HAP-1 (cell line): Measurements from ENCODE around the gene NISCH.

ENCODE experiments used
- DNase-seq, 2 experiments: peaks; one replicate each; pipeline ENCODE4 v3.0.0-alpha.2; 2016 to 2020; ENCODE audit warnings: low spot score in 2 of 2
- H3K27me3 ChIP-seq: fragments of 250-450 bp; sonication (Bioruptor Pico); 2 replicates; pipeline ENCODE4 v1.5.1; 2020; ENCODE audit warnings: low read depth, mild to moderate bottlenecking, moderate library complexity
- H3K36me3 ChIP-seq: fragments of 250-450 bp; sonication (Bioruptor Pico); replicated peaks from 2 replicates; pipeline ENCODE4 v1.5.1; 2020; ENCODE audit warnings: mild to moderate bottlenecking
- H3K4me1 ChIP-seq: fragments of 250-450 bp; sonication (Bioruptor Pico); 2 replicates; pipeline ENCODE4 v1.5.1; 2020; ENCODE audit warnings: mild to moderate bottlenecking
- H3K4me3 ChIP-seq: fragments of 250-450 bp; sonication (Bioruptor Pico); 2 replicates; pipeline ENCODE4 v1.5.1; 2020; ENCODE audit warnings: mild to moderate bottlenecking, moderate library complexity
- H3K9me3 ChIP-seq: fragments of 250-450 bp; sonication (Bioruptor Pico); 2 replicates; pipeline ENCODE4 v1.5.1; 2020; ENCODE audit warnings: mild to moderate bottlenecking, moderate library complexity
- in situ Hi-C: fragments of 300-500 bp; cut with MboI; formaldehyde crosslinking; loops from 3 replicates; pipeline ENCODE4 v1.14.3; 2020; ENCODE audit warnings: low sequenced_read_pairs, inconsistent platforms, mixed read lengths

NISCH gene

GRCh38 chr3:52490939-52491526, 35.6 kb downstream of the NISCH start:
- Histone ChIP-seq H3K36me3 (peaks cover 62% of the 10 kb centered on the region), H3K9me3 (no peaks in the 10 kb centered on the region), H3K27me3 (no peaks in the 10 kb centered on the region), H3K4me1 (no peaks in the 10 kb centered on the region), H3K4me3 (no peak overlapping the region)
- DNase-seq = no peak
- in situ Hi-C loops = no loop called here

DNA sequence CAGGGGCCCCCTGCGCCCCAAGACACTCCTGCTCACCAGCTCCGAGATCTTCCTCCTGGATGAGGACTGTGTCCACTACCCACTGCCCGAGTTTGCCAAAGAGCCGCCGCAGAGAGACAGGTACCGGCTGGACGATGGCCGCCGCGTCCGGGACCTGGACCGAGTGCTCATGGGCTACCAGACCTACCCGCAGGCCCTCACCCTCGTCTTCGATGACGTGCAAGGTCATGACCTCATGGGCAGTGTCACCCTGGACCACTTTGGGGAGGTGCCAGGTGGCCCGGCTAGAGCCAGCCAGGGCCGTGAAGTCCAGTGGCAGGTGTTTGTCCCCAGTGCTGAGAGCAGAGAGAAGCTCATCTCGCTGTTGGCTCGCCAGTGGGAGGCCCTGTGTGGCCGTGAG, 36.7 kb downstream of the NISCH start:
- in situ Hi-C loops = no loop called here
- no peaks in the 10 kb centered on the region for H3K4me1 ChIP-seq
- DNase-seq = no peak
- H3K36me3 ChIP-seq = peaks cover 54% of the 10 kb centered on the region
- no peaks in the 10 kb centered on the region for H3K27me3 ChIP-seq
- H3K9me3 ChIP-seq = no peaks in the 10 kb centered on the region
- H3K4me3 ChIP-seq = no peak overlapping the region

GRCh38 chr3:52493232-52494017, 38.0 kb downstream of the NISCH start:
- H3K36me3 ChIP-seq = peaks cover 41% of the 10 kb centered on the region
- H3K27me3 ChIP-seq = no peaks in the 10 kb centered on the region
- no peak for DNase-seq
- in situ Hi-C loops = no loop called here
- no peaks in the 10 kb centered on the region for H3K9me3 ChIP-seq
- no peaks in the 10 kb centered on the region for H3K4me1 ChIP-seq
- no peak overlapping the region for H3K4me3 ChIP-seq

GRCh38 chr3:52494445-52494844, 39.0 kb downstream of the NISCH start:
- in situ Hi-C loops = no loop called here
- H3K4me1 ChIP-seq = no peaks in the 10 kb centered on the region
- no peak for DNase-seq
- peaks cover 33% of the 10 kb centered on the region for H3K36me3 ChIP-seq
- no peaks in the 10 kb centered on the region for H3K9me3 ChIP-seq
- no peak overlapping the region for H3K4me3 ChIP-seq
- no peaks in the 10 kb centered on the region for H3K27me3 ChIP-seq

DNA sequence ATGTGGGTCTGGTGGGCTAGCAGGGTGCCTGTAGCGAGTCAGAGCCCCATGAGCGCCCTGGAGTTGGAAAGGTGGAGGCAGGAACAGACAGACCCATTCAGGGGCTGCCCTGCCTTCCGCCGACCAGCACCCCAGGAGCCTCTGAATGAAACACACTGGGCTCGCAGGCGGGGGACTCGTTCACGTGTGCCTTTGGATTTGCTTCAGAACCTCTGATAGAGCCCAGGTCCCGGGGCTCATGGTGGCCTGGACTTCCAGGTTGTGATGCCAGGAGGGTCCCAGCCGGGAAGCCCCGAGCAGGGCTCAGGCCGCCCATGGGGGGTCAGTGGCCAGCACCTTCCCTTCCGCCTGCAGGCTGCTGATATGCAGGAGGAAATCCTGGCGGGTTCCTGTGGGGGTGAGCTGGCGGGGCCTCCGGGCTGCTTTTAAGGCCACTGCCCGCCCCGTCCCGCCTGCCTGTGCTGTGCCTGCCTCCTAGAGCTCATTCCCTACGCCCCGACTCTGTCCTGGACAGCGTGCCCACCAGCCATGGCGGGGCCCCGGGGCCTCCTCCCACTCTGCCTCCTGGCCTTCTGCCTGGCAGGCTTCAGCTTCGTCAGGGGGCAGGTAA, 39.6 kb downstream of the NISCH start, which contains the start of gene STAB1:
STAB1 (plus strand) TSS at position 453 of the 610 bp plus-strand sequence; CDS start at position 529, 76 bp downstream.
- Histone ChIP-seq H3K9me3 (no peaks in the 10 kb centered on the region), H3K27me3 (no peaks in the 10 kb centered on the region), H3K4me1 (no peaks in the 10 kb centered on the region), H3K36me3 (peaks cover 28% of the 10 kb centered on the region), H3K4me3 (no peak within 1 kb of the TSS)
- in situ Hi-C loops = no loop called here
- no peak for DNase-seq

DNA sequence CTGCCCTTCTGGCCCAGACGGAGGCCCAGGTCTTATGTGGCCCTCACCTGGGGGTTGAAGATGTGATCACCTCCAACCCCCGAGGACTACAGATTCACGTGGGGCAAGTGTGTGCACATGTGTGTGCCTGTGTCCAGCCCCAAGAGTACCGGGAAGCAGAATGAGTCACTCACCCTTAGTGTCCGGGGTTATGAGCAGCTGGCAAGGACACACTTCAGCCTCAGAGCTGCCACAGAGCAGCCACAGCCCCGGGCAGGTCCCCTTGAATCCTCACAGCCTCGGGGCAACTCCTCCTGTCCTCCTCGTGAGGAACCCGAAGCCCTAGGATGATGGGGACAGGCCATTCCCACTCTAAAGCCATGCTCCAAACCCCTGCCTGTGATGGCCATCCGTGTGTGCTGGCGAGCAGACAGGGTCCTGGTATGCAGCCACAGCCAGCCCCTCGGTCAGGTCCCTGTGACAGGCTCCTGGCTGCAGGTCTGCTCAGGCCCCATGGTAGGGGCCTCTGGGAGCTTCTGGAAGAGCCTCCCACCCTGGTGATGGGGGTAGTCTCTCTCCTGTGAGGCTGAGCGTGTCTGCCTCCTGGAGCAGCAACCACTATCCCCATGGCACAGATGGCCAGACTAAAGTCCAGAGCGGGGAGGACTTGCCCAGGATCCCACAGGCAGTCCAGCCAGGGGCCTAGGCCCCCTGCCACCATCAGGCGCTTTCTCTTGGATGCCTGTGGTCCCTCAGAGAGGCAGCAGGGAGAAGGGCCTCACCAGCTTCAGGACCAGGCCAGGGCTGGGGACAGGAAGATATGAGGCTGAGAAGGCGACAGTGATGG, 40.6 kb downstream of the NISCH start:
- H3K4me1 ChIP-seq = no peaks in the 10 kb centered on the region
- H3K36me3 ChIP-seq = peaks cover 18% of the 10 kb centered on the region
- H3K9me3 ChIP-seq = no peaks in the 10 kb centered on the region
- no peaks in the 10 kb centered on the region for H3K27me3 ChIP-seq
- in situ Hi-C loops = no loop called here
- DNase-seq = no peak
- no peak overlapping the region for H3K4me3 ChIP-seq

- H3K4me3 ChIP-seq = no peak overlapping the region
- no peak for DNase-seq
- no peaks in the 10 kb centered on the region for H3K36me3 ChIP-seq
- no peaks in the 10 kb centered on the region for H3K27me3 ChIP-seq
- no peaks in the 10 kb centered on the region for H3K4me1 ChIP-seq
- H3K9me3 ChIP-seq = no peaks in the 10 kb centered on the region
- in situ Hi-C loops = no loop called here
Observed at GRCh38 chr3:52498137-52499054, 43.0 kb downstream of the NISCH start.

DNA sequence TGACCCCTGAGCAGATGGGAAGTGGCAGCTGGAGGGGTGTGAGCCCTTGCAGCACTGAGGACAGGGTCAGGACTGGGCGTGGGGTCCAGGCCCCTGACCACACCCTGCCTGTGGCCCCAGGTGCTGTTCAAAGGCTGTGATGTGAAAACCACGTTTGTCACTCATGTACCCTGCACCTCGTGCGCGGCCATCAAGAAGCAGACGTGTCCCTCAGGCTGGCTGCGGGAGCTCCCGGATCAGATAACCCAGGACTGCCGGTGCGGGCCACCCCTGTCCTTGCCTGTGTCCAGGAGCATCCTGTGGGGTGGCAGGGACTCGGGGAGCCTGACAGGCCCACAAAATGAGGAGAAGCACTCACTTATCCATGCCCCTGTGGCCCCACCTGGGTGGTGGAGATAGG, 45.6 kb downstream of the NISCH start:
- no peaks in the 10 kb centered on the region for H3K27me3 ChIP-seq
- in situ Hi-C loops = no loop called here
- H3K4me1 ChIP-seq = no peaks in the 10 kb centered on the region
- H3K36me3 ChIP-seq = no peaks in the 10 kb centered on the region
- no peak overlapping the region for H3K4me3 ChIP-seq
- H3K9me3 ChIP-seq = no peaks in the 10 kb centered on the region
- no peak for DNase-seq

DNA sequence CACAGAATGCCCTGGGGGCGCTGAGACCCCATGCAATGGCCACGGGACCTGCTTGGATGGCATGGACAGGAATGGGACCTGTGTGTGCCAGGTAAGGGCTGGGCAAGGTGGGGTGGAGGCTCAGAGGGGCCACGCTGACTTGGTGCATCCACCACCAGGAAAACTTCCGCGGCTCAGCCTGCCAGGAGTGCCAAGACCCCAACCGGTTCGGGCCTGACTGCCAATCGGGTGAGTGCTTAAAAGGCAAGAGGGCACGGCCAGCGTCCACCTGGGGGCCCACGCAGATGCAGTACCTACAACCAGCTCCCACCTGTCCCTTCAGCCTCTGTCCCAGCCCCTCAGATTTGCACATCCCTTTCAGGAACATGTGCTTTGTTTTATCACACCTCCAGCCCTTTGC, 46.6 kb downstream of the NISCH start:
- Histone ChIP-seq H3K4me3 (no peak overlapping the region), H3K27me3 (no peaks in the 10 kb centered on the region), H3K9me3 (no peaks in the 10 kb centered on the region), H3K4me1 (no peaks in the 10 kb centered on the region), H3K36me3 (no peaks in the 10 kb centered on the region)
- no peak for DNase-seq
- in situ Hi-C loops = no loop called here

DNA sequence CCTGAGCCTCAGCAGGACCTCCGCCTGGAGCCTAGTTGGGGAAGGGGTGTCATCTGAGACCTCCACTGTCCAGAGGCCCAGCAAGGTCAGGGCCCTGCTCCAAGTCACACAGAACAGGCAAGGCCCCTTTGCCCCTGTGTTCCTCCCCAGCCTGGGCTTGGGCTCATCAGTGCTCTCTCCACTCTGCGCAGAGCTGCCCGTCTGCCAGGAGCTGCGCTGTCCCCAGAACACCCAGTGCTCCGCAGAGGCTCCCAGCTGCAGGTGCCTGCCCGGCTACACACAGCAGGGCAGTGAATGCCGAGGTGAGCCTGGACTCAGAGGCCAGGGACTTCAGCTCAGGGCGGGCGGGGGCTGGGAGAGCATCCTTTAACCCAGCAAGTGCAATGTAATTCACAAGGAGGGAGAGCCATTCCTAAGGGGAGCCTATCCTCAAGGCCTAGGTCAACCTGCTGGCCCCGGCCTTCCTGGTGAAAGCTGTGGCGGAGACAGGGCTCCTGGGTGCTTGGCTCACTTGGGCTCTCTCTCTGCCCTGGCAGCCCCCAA, 47.5 kb downstream of the NISCH start:
- in situ Hi-C loops = no loop called here
- no peak overlapping the region for H3K4me3 ChIP-seq
- DNase-seq = no peak
- H3K27me3 ChIP-seq = no peaks in the 10 kb centered on the region
- no peaks in the 10 kb centered on the region for H3K9me3 ChIP-seq
- no peaks in the 10 kb centered on the region for H3K36me3 ChIP-seq
- H3K4me1 ChIP-seq = no peaks in the 10 kb centered on the region

GRCh38 chr3:52503788-52504424, 48.5 kb downstream of the NISCH start:
- Histone ChIP-seq H3K4me3 (no peak overlapping the region), H3K4me1 (no peaks in the 10 kb centered on the region), H3K36me3 (no peaks in the 10 kb centered on the region), H3K27me3 (no peaks in the 10 kb centered on the region), H3K9me3 (no peaks in the 10 kb centered on the region)
- in situ Hi-C loops = no loop called here
- no peak for DNase-seq

DNA sequence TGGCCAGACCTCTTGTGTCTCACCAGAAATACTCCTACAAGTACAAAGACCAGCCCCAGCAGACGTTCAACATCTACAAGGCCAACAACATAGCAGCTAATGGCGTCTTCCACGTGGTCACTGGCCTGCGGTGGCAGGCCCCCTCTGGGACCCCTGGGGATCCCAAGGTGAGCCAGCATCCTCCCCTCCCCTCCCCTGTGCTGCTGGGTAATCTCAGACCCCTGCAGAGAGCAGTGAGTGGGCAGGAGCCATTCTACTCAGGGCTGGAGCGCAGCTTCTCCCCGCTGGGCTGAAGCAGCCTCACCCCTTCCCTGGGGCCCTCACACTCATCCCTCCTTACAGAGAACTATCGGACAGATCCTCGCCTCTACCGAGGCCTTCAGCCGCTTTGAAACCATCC, 49.6 kb downstream of the NISCH start:
- in situ Hi-C loops = no loop called here
- H3K4me3 ChIP-seq = no peak overlapping the region
- H3K27me3 ChIP-seq = no peaks in the 10 kb centered on the region
- DNase-seq = no peak
- H3K36me3 ChIP-seq = no peaks in the 10 kb centered on the region
- no peaks in the 10 kb centered on the region for H3K9me3 ChIP-seq
- no peaks in the 10 kb centered on the region for H3K4me1 ChIP-seq
